GM19468 (cell line): ENCODE measurements around the gene DDX47.
"Not testable (repeated sequence)": the region's sequence is repeated elsewhere in the genome, so short reads cannot be mapped to it uniquely, and the experiment has no call there.

Experiments used
- ATAC-seq: cut with Tn5 transposase; IDR thresholded peaks from one replicate; pipeline ENCODE4 v1.9.1; 2021; ENCODE audit warnings: mild to moderate bottlenecking, moderate library complexity, moderate number of reproducible peaks; ENCODE audit not compliant: unreplicated experiment; ENCODE audit errors: extremely low read depth

Gene DDX47

DNA sequence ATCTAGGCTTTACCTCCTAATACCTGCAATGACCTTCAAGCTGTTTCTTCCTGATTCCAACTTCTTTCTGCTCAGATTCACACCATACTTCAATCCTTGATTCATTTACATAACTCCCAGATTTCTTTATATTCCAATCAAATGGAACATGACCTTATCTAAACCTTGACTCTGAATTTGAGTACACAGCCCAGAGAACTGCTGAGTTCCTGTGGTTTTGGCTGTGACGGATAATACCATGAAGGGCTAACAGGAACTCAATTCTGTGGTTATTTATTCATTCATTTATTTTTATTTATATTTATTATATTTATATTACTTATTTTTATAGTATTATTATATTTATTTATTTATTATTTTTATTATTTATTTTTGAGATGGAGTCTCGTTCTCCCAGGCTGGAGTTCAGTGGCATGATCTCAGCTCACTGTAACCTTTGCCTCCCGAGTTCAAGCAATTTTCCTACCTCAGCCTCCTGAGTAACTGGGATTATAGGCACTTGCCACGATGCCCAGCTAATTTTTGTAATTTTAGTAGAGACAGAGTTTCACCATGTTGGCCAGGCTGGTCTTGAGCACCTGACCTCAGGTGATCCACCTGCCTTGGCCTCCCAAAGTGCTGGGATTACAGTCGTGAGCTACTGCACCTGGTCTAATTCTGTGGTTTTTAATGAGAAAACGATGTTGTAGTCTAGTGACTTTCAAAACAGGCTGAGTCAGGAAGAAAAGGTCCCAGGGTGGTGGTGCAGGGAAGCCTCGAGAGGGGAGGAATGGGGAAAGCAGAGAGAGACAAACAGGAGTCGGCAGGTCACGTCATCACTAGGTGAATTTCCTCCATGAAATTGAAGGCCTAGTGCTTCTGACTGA, 16.0 kb upstream of the DDX47 start:
- no peak for ATAC-seq

DNA sequence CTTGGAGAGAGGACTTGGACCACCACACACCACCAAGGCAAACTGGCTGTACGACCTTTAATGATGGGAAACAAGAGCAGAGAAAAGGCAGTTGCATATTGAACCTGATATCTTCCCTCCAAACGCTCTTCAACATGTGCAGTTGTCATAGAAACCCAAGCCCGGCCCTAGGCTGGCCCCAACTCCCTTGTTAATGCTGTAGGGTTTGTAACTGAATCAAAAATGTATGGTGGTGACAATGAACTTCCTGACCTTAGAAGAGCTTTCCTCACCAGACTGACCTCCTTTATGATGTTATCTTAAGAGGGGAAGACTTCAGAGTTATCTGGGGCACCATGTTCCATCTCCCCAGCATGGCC, 15.4 kb upstream of the DDX47 start:
- no peak for ATAC-seq

DNA sequence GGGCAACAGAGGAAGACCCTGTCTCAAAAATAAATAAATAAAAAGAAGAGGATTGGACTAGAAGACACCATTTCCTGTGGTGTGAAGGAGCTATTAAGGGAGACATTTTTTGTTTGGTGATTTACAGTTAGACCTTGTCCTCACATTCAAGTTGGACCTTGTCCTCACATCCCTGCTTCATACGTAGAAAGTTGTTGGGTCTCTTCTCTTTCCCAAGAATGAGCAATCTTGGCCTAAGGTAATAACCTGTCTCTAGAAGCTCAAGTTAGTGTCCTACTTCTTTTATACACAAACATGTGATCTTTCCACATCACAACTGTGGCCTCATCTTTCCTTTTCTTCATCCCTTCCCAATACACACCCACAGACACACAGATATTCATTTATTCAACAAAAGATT, 14.7 kb upstream of the DDX47 start:
- ATAC-seq, result no peak

DNA sequence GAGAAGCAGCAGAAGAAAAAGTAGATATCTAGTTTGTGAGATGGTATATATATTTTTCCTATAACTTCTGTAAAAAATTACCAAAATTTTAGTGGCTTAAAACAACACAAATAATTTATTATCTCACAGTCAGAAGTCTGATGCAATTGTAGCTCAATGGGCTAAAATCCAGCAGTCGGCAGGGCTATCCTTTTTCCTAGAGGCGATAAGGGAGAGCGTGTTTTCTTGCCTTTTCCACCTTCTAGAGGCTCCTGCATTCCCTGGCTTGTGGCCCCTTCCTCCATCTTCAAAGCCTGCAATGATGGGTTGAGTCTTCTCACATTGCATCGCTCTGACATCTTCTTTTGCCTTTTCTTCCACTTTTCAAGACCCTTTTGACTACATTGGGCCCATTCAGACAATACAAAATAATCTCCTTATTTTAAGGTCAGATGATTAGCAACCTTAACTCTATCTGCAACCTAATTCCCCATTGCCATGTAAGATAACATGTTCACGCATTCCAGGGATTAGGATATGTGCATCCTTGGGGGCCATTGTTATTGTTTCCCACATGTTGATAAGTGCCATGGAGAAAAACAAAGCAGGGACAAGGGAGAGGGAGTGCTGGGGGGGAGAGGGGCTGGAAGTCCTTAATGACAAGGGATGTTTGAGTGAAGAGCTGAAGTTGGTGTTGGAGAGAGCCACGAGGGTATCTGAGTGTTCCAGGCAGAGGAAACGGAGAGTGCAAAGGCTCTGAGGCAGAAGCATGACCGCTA, 13.8 kb upstream of the DDX47 start:
- ATAC-seq, result no peak

DNA sequence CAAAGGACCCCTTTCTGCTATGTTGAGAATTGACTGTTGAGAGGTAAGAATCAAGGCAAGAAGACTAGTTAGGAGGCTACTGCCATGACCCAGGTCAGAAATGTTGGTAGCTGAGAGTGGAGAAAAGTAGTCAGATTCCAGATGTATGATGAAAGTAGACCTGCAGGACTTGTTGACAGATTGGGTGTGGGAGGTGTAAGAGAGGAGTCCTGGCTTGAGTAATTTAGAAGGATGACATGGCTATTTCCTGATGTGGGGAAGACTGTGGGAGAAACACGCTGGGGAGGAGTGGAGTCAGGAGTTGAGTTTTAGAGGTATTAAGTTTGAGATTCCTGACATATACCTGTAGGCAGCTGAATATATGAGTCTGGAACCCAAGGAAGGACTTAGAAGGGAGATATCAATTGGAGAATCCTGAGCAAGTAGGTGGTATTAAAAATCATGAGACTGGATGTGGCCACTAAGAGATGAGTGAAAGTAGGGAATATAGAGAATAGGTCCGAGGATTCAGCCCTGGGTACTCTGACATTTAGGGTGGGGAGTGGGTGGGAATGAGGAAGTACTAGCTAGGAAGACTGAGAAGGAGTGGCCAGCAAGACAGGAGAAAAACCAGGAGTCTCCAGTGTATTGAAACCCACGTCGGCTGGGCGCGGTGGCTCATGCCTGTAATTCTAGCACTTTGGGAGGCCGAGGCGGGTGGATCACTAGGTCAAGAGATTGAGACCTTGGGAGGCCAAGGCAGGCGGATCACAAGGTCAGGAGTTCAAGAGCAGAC, 12.6 kb upstream of the DDX47 start:
- ATAC-seq, result no peak

DNA sequence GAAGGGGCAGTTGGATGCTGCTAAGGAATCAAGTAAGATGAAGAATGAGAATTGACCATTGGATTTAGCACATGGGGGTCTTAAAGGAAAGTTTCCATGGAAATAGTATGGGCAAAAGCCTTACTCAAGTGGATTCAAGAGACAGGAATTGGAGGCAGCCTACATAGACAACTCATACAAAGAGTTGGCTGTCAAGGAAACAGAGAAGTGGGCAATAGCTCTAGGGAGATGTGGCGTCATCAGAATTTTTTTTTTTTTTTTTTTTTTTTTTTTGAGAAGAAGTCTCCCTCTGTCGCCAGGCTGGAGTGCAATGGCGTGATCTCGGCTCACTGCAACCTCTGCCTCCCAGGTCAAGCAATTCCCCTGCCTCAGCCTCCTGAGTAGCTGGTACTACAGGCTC, 11.5 kb upstream of the DDX47 start:
- ATAC-seq, result not testable (repeated sequence)

DNA sequence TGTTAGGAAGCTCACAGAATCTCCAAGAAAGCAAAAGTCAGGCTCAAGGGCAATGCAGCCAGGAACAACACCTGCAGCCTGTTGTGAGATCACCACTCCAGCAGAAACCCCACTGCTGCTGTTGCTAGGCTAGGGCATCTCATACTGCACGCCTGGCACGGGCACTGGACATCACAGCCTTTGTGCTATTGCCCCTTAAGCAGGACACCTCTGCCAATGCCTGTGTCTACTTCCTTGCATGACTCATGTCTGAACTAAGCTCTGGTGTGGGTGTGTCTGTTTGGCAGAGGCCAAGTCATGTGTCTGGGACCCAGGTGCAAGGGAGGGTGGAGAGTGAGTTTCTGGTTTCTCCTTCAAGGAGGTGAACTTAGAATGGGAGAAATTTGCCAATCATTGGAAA, 10.0 kb upstream of the DDX47 start:
- ATAC-seq, result peak; percentile 75

DNA sequence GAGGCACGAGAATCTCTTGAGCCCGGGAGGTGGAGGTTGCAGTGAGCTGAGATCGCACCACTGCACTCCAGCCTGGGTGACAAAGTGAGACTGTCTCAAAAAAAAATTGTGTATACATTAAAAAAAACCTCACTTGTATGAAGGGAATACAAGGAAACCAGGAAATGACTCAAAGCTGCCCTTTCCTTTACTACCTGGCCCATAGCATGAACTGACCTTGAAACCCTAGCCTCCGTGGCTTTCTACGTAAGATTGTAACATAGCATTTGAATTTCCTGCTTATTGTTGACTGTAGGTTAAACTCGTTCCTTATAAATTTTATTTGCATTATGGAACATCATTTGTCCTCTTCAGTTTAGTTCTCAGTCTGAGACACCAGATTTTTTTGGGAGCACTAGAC, 9.1 kb upstream of the DDX47 start:
- no peak for ATAC-seq

DNA sequence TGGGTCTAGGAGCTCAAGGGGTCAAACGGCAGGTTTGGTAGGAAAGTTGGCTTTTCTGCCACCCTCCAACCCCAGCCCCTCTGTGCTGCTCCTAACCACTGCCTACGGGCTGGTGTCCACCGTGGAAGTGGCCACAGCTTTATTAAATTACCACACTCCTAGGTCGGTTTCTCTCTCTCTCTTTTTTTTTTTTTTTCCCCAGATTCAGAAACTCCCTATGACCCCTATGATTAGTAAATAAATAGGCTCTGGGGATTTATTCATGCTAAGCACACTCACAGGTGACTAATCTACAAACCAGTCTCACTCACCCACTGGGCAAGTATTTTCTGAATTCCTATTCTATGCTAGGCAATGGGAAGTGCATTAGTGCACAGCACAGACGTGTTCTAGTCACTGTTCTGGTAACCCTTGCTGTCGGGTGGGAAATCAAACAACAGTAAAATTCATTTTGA, 8.7 kb upstream of the DDX47 start:
- no peak for ATAC-seq

DNA sequence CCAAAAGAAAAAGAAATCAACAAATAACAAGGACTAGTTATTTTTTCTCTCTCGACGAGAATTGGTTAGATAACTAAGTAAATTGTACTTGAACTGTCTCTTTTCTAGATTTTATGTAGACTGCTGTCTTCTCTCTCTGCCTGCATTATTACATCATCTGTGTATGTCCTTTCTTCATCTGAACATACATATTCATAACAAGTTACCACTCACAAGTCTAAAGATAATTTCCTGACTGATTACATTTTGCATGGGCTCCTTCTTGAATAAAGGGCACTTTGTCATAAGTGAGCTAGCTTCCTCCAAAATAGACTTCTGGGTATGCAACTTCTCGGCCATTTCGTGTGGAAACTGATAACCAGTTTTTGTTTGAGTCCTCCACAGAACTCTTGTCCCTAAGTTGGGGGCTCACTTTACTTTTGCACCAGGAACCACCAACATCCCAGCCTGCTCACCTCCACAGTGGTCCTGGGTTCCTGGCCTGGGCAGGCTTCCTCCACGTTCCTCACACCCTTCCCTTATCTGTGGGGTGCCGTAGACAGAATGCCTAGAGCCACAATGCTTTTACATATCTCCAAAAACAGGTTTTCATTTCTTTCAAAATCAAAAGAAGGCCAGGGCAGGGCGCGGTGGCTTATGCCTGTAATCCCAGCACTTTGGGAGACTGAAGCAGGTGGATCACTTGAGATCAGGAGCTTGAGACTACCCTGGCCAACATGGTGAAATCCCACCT, 6.2 kb upstream of the DDX47 start:
- no peak for ATAC-seq

DNA sequence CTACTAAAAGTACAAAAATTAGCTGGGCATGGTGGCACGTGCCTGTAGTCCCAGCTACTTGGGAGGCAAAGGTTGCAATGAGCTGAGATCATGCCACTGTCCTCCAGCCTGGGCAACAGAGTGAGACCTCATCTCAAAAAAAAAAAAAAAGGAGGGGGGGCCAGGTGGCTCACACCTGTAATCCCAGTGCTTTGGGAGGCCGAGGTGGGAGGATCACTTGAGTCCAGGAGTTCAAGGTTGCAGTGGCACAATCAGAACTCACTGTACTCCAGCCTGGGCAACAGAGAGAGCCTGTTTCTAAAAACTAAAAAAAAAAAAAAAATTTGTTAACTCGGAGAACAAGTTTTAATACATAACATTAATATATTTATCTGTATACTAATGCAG, 5.6 kb upstream of the DDX47 start:
- not testable (repeated sequence) for ATAC-seq

DNA sequence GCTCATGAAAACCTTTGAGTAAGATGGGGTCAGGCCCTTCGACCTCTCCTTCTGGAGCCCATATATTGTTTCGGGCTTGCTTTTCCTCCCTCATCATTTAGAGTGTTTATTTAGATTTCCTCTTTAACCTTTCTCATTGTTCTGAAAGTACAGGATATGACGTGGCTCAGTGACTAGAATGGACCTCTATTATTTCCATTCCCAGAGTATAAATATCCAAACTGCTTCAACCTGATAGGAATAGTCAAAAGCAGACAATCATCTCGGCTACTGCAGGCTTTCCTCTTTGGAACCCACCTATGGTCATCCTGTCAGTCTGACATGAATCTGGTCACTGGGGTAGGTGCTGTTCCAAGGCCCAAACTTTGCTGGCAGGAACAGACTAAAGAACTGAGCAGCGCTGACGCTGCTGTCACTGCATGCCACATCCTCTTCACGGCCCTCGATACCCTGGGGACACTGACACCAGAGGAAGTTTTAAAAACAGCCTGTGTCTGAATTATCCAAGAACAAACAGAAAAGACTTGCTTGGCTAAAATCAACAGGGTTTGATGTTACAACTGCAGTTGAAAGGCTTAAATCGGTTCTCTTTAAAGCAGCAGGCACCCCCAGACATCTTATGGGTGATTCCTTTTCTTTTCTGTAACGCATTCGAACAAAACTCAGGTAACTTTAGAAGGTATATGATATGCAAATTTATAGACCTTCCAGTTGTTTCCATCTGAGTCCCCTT, 5.0 kb upstream of the DDX47 start:
- ATAC-seq, result peak; percentile 53

DNA sequence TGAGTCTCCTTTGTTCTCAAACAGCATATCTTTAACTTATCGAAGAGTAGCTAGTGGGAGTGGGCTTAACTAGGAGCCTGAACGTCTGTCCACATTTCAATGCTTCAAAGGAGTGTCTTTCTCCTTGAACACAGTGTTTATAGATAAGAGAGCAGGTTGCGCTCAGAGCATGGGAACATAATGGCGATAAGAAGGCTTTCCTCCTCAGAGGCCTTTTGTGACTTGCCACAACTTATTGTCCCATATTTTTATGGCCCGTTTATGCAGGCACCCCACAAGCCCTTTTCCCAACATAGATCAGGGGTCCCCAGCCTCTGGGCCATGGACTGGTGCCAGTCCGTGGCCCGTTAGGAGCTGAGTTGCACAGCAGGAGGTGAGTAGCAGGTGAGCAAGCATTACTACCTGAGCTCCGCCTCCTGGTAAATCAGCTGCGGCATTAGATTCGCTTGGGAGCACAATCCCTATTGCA, 2.6 kb upstream of the DDX47 start:
- ATAC-seq, result no peak

DNA sequence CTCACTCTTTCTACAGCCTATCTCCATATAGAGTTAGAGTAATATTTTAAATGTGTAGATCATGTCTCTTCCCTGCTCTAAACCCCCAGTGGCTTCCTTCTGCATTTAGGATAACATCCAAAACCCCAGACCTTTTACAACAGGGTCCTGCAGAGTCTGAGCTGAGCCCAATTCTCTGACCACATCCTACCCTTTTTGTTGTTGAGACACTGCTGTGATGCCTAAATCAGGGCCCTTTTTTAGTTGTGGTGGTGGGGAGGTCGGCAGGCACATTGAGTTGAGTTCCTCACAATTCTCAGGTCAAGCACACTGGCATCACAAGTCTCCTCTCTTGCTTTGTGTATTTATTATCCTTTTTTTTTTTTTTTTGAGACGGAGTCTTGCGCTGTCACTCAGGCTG, 1.8 kb upstream of the DDX47 start:
- ATAC-seq, result no peak

DNA sequence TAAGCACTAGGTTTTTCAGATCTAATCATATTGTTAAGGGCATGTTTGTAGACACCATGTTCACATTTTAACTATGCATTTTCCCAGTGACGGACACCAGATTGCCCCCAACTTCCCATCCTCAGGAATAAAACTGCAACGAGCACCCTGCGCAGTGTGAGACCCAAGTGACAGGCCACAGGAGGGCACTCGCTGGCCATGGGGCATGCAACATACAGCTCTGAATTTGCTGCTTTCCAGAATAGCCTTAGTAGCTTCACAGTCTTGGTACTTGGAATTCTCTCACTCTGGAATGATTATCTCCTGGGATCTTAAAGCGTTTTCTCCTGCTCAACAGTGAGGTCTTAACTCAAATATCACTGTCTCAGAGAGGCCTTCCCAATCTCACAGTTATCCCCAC, 972 bp upstream of the DDX47 start:
- no peak for ATAC-seq

DNA sequence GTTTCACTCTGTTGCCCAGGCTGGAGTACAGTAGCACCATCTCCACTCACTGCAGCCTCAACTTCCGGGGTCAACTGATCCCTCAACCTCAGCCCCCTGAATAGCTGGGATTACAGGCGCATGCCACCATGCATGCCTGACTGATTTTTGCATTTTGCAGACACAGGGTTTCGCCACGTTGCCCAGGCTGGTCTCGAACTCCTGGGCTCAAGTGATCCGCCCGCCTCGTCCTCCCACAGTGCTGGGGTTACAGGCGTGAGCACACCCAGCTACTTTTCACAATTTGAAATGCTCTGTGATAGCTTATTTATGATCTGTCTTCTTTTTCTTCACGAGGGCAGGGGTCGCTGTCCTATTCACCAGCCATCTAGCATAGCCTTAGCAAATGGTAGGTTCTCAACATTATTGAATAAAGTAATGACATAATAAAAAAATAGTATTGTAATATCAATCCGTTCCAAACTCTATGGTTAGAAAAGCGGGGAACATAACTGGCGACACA, 477 bp upstream of the DDX47 start:
- no peak for ATAC-seq

DNA sequence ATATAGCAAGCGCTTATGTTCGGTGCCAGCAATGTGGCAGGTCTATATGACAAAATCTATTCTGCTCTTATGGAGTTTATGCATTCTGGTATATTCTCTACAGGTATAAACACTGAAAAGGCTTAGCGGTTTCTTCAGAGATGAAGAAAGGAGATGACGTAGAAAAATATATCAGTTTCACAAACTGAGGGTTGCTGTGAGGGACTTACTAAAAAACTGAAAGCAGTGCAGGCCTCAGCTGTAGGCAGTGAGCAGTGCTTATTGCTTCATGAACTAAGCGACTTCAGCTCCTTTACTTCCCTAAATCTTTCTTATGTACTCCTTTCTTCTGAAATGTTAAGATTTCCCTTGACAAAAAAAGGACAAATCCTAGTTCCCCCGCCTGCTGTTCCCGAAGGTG, 4.5 kb downstream of the DDX47 start:
- no peak for ATAC-seq

DNA sequence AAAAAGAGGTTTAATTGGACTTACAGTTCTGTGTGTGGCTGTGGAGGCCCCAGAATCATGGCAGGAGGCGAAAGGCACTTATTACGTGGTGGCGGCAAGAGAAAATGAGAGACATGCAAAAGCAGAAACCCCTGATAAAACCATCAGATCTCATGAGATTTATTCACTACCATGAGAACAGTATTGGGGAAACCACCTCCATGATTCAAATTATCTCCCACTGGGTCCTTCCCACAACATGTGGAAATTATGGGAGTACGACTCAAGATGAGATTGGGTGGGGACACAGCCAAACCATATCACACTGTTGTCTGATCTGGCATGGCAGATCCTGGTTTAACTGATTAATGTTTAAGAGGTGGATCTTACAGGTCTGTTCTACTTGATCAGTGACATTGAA, 5.6 kb downstream of the DDX47 start:
- no peak for ATAC-seq

DNA sequence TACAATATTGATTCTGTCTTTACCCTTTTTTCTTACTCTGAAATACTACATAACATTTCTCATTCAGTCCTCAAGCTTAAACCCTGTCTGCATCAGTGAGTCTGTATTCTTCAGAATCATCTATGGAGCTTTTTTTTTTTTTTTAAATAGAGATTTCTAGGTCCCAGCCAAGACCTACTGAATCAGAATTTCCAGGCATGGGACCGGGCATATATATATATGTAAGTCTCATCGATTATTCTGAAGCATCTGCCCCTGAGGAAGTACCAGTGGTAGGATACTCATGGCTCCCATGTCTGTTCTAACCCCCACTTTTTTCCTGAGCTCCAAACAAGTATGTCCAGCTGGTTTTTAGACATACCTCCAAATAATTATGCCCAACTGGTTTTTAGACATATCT, 6.1 kb downstream of the DDX47 start:
- no peak for ATAC-seq
